HAP-1 (cell line): ENCODE results near the gene EXD3.
"Not testable (repeated sequence)": the region's sequence is repeated elsewhere in the genome, so short reads cannot be mapped to it uniquely, and the experiment has no call there.

Experiments used
- DNase-seq, 2 experiments: peaks; one replicate each; pipeline ENCODE4 v3.0.0-alpha.2; 2016 to 2020; ENCODE audit warnings: low spot score in 2 of 2
- H3K27me3 ChIP-seq: fragments of 250-450 bp; sonication (Bioruptor Pico); 2 replicates; pipeline ENCODE4 v1.5.1; 2020; ENCODE audit warnings: low read depth, mild to moderate bottlenecking, moderate library complexity
- H3K36me3 ChIP-seq: fragments of 250-450 bp; sonication (Bioruptor Pico); replicated peaks from 2 replicates; pipeline ENCODE4 v1.5.1; 2020; ENCODE audit warnings: mild to moderate bottlenecking
- H3K4me1 ChIP-seq: fragments of 250-450 bp; sonication (Bioruptor Pico); 2 replicates; pipeline ENCODE4 v1.5.1; 2020; ENCODE audit warnings: mild to moderate bottlenecking
- H3K4me3 ChIP-seq: fragments of 250-450 bp; sonication (Bioruptor Pico); 2 replicates; pipeline ENCODE4 v1.5.1; 2020; ENCODE audit warnings: mild to moderate bottlenecking, moderate library complexity
- H3K9me3 ChIP-seq: fragments of 250-450 bp; sonication (Bioruptor Pico); 2 replicates; pipeline ENCODE4 v1.5.1; 2020; ENCODE audit warnings: mild to moderate bottlenecking, moderate library complexity
- in situ Hi-C: fragments of 300-500 bp; cut with MboI; formaldehyde crosslinking; loops from 3 replicates; pipeline ENCODE4 v1.14.3; 2020; ENCODE audit warnings: low sequenced_read_pairs, inconsistent platforms, mixed read lengths

The EXD3 gene

GRCh38 chr9:137336735-137337134 lies 86.2 kb downstream of the EXD3 start:
- DNase-seq = no peak
- in situ Hi-C loops = no loop called here
- Histone ChIP-seq H3K36me3 (no peaks in the 10 kb centered on the region), H3K4me1 (no peaks in the 10 kb centered on the region), H3K4me3 (no peak overlapping the region), H3K27me3 (no peaks in the 10 kb centered on the region), H3K9me3 (no peaks in the 10 kb centered on the region; the same call in 1 of the 2 replicates)

GRCh38 chr9:137333016-137333671 lies 89.8 kb downstream of the EXD3 start:
- no peak overlapping the region for H3K4me3 ChIP-seq

GRCh38 chr9:137331929-137332328 lies 91.0 kb downstream of the EXD3 start:
- Histone ChIP-seq H3K4me3 (no peak overlapping the region), H3K27me3 (peaks cover 2% of the 10 kb centered on the region; the same call in 1 of the 2 replicates), H3K4me1 (no peaks in the 10 kb centered on the region), H3K36me3 (no peaks in the 10 kb centered on the region), H3K9me3 (no peaks in the 10 kb centered on the region; the same call in 1 of the 2 replicates)
- no peak for DNase-seq
- in situ Hi-C loops = no loop called here

More at GRCh38 chr9:137333016-137333671, 89.8 kb downstream of the EXD3 start:
- Histone ChIP-seq H3K36me3 (no peaks in the 10 kb centered on the region), H3K27me3 (no peaks in the 10 kb centered on the region), H3K4me1 (no peaks in the 10 kb centered on the region), H3K9me3 (no peaks in the 10 kb centered on the region; the same call in 1 of the 2 replicates)
- DNase-seq = no peak
- in situ Hi-C loops = no loop called here

- H3K4me1 ChIP-seq = no peaks in the 10 kb centered on the region
- H3K9me3 ChIP-seq = no peaks in the 10 kb centered on the region; the same call in 1 of the 2 replicates
- peaks cover 13% of the 10 kb centered on the region; the same call in 1 of the 2 replicates for H3K27me3 ChIP-seq
- no peak for DNase-seq
- no peak overlapping the region for H3K4me3 ChIP-seq
- in situ Hi-C loops = no loop called here
- H3K36me3 ChIP-seq = no peaks in the 10 kb centered on the region
These were observed 92.3 kb downstream of the EXD3 start for GRCh38 chr9:137330689-137331088.

- H3K36me3 ChIP-seq, H3K4me1 ChIP-seq, in situ Hi-C loops, DNase-seq, H3K9me3 ChIP-seq, H3K4me3 ChIP-seq: not testable (repeated sequence)
- peaks cover 13% of the 10 kb centered on the region; the same call in 1 of the 2 replicates for H3K27me3 ChIP-seq
These were observed 93.4 kb downstream of the EXD3 start for GRCh38 chr9:137329590-137329989.

- H3K4me1 ChIP-seq, H3K4me3 ChIP-seq, H3K9me3 ChIP-seq, H3K36me3 ChIP-seq, in situ Hi-C loops: not testable (repeated sequence)
- peak in 1 of 2 experiments; percentile 38 for DNase-seq
- H3K27me3 ChIP-seq = peaks cover 13% of the 10 kb centered on the region; the same call in 1 of the 2 replicates
These were observed 95.1 kb downstream of the EXD3 start for GRCh38 chr9:137327641-137328550.

- H3K27me3 ChIP-seq = peaks cover 13% of the 10 kb centered on the region; the same call in 1 of the 2 replicates
- in situ Hi-C loops = no loop called here
- no peaks in the 10 kb centered on the region for H3K9me3 ChIP-seq
- no peak for DNase-seq
- H3K36me3 ChIP-seq = no peaks in the 10 kb centered on the region
- H3K4me3 ChIP-seq = no peak overlapping the region
- no peaks in the 10 kb centered on the region for H3K4me1 ChIP-seq
These were observed 96.4 kb downstream of the EXD3 start for GRCh38 chr9:137326445-137327065.

GRCh38 chr9:137325799-137326198 lies 97.2 kb downstream of the EXD3 start:
- Histone ChIP-seq H3K4me3 (no peak overlapping the region), H3K4me1 (no peaks in the 10 kb centered on the region), H3K36me3 (no peaks in the 10 kb centered on the region), H3K27me3 (peaks cover 13% of the 10 kb centered on the region; the same call in 1 of the 2 replicates), H3K9me3 (no peaks in the 10 kb centered on the region)
- in situ Hi-C loops = no loop called here
- no peak for DNase-seq

- H3K27me3 ChIP-seq = peaks cover 13% of the 10 kb centered on the region; the same call in 1 of the 2 replicates
- DNase-seq = no peak
- in situ Hi-C loops = no loop called here
- no peaks in the 10 kb centered on the region for H3K9me3 ChIP-seq
- no peaks in the 10 kb centered on the region for H3K4me1 ChIP-seq
- no peaks in the 10 kb centered on the region for H3K36me3 ChIP-seq
- H3K4me3 ChIP-seq = no peak overlapping the region
These were observed 97.8 kb downstream of the EXD3 start for GRCh38 chr9:137325124-137325523.

- in situ Hi-C loops = no loop called here
- DNase-seq = no peak
- no peaks in the 10 kb centered on the region for H3K4me1 ChIP-seq
These were observed 99.2 kb downstream of the EXD3 start for GRCh38 chr9:137323531-137324331.

GRCh38 chr9:137321726-137322361 lies 101.1 kb downstream of the EXD3 start:
- no peaks in the 10 kb centered on the region for H3K4me1 ChIP-seq
- H3K4me3 ChIP-seq = no peak overlapping the region
- no peaks in the 10 kb centered on the region for H3K9me3 ChIP-seq
- H3K27me3 ChIP-seq = peaks cover 10% of the 10 kb centered on the region; the same call in 1 of the 2 replicates
- no peaks in the 10 kb centered on the region for H3K36me3 ChIP-seq
- in situ Hi-C loops = no loop called here
- peak in 1 of 2 experiments; percentile 6 for DNase-seq

More at GRCh38 chr9:137323531-137324331, 99.2 kb downstream of the EXD3 start:
- H3K4me3 ChIP-seq = no peak overlapping the region
- no peaks in the 10 kb centered on the region for H3K9me3 ChIP-seq
- H3K27me3 ChIP-seq = peaks cover 13% of the 10 kb centered on the region; the same call in 1 of the 2 replicates
- no peaks in the 10 kb centered on the region for H3K36me3 ChIP-seq

GRCh38 chr9:137320555-137321384 lies 102.2 kb downstream of the EXD3 start:
- Histone ChIP-seq H3K36me3 (no peaks in the 10 kb centered on the region), H3K27me3 (no peaks in the 10 kb centered on the region), H3K4me3 (no peak overlapping the region), H3K4me1 (no peaks in the 10 kb centered on the region), H3K9me3 (no peaks in the 10 kb centered on the region)
- in situ Hi-C loops = no loop called here
- no peak for DNase-seq
